HepG2 (cell line): ENCODE data around the gene CCNB1IP1. TPM values are rescaled to one million over a fixed set of nuclear protein-coding genes. Genes with fewer than 3 reads are reported as not detected.

Experiments used
- ATF5 ChIP-seq: sonication (generic); formaldehyde crosslinking; IDR thresholded peaks from 2 replicates; pipeline ENCODE4 v1.4.0; 2020; ENCODE audit warnings: mild to moderate bottlenecking, low read depth, missing genetic modification reagents
- CREM ChIP-seq, 2 experiments: sonication (generic) in 1 of 2; formaldehyde crosslinking in 1 of 2; IDR thresholded peaks; 2 replicates each; pipeline versions ENCODE4 v1.4.0 to v1.6.1; 2016 to 2020; ENCODE audit warnings: antibody characterized with exemption in 1 of 2, mild to moderate bottlenecking in 1 of 2, missing genetic modification reagents in 1 of 2
- E2F5 ChIP-seq: sonication (generic); formaldehyde crosslinking; conservative IDR thresholded peaks from 2 replicates; pipeline ENCODE4 v1.4.0; 2020; ENCODE audit warnings: missing genetic modification reagents
- JDP2 ChIP-seq: sonication (generic); formaldehyde crosslinking; IDR thresholded peaks from 2 replicates; pipeline ENCODE4 v1.8.1; 2022; ENCODE audit warnings: missing genetic modification reagents, borderline replicate concordance
- SNAI1 ChIP-seq: sonication (generic); formaldehyde crosslinking; IDR thresholded peaks from 2 replicates; pipeline ENCODE4 v1.5.0; 2020; ENCODE audit warnings: mild to moderate bottlenecking, missing genetic modification reagents, borderline replicate concordance
- ZFP90 ChIP-seq: sonication (generic); formaldehyde crosslinking; IDR thresholded peaks from 2 replicates; pipeline ENCODE4 v1.8.0; 2022; ENCODE audit warnings: missing genetic modification reagents, mild to moderate bottlenecking, inconsistent platforms, borderline replicate concordance
- ZHX1 ChIP-seq: sonication (generic); formaldehyde crosslinking; IDR thresholded peaks from 2 replicates; pipeline ENCODE4 v1.8.1; 2022; ENCODE audit warnings: low read depth, mild to moderate bottlenecking, missing genetic modification reagents
- ZMAT5 ChIP-seq: sonication (generic); formaldehyde crosslinking; IDR thresholded peaks from 2 replicates; pipeline ENCODE4 v1.5.0; 2020; ENCODE audit warnings: mild to moderate bottlenecking, low read depth, missing genetic modification reagents, borderline replicate concordance
- ZNF350 ChIP-seq: sonication (generic); formaldehyde crosslinking; IDR thresholded peaks from 2 replicates; pipeline ENCODE4 v1.4.0; 2020; ENCODE audit warnings: mild to moderate bottlenecking, low read depth, missing genetic modification reagents, borderline replicate concordance
- ZNF496 ChIP-seq: sonication (generic); formaldehyde crosslinking; IDR thresholded peaks from 2 replicates; pipeline ENCODE4 v1.8.1; 2023; ENCODE audit warnings: mild to moderate bottlenecking, moderate library complexity, missing genetic modification reagents; ENCODE audit not compliant: insufficient replicate concordance
- ZNF512B ChIP-seq: sonication (generic); formaldehyde crosslinking; IDR thresholded peaks from 2 replicates; pipeline ENCODE4 v1.5.1; 2020; ENCODE audit warnings: missing genetic modification reagents, mild to moderate bottlenecking, borderline replicate concordance
- ZNF670 ChIP-seq: sonication (generic); formaldehyde crosslinking; IDR thresholded peaks from 2 replicates; pipeline ENCODE4 v1.8.0; 2022; ENCODE audit warnings: mild to moderate bottlenecking, missing genetic modification reagents, borderline replicate concordance
- ZNF839 ChIP-seq: sonication (generic); formaldehyde crosslinking; IDR thresholded peaks from 2 replicates; pipeline ENCODE4 v1.4.0; 2020; ENCODE audit warnings: missing genetic modification reagents, mild to moderate bottlenecking, borderline replicate concordance
- polyA plus RNA-seq, 8 experiments: library from polyadenylated mRNA; depleted of rRNA in 3 of 8; stranded (reverse) in 7 of 8; unstranded in 1 of 8; fragments of >200 nt; fragmentation: Illumina TruSeq in 4 of 8; extraction: Trizol in 4 of 8; gene quantifications; 2 replicates each; pipeline versions ENCODE4 v1.2.1 to v1.2.3, GENCODE V29; 2011 to 2016; ENCODE audit warnings: low read depth in 4 of 8, missing spikeins in 1 of 8, mixed read lengths in 1 of 8; ENCODE audit not compliant: insufficient read depth in 1 of 8
- total RNA-seq, 5 experiments: library from RNA; depleted of rRNA; stranded (reverse); fragments of >200 nt; fragmentation: Illumina TruSeq; extraction: Trizol; gene quantifications; 2 replicates each; pipeline ENCODE4 v1.2.3, GENCODE V29; 2016; ENCODE audit warnings: low read depth in 1 of 5
- TF ChIP-seq, protein P1 (sequence below): sonication (generic); formaldehyde crosslinking; IDR thresholded peaks from 2 replicates; pipeline ENCODE4 v1.8.0; 2022; ENCODE audit warnings: missing genetic modification reagents, mild to moderate bottlenecking, borderline replicate concordance
- TF ChIP-seq, protein P2 (sequence below): sonication (generic); formaldehyde crosslinking; IDR thresholded peaks from 2 replicates; pipeline ENCODE4 v1.8.1; 2023; ENCODE audit warnings: mild to moderate bottlenecking, missing genetic modification reagents, borderline replicate concordance

CCNB1IP1 gene
- total and polyA plus RNA-seq, 2 of the 13 experiments (the other 11 are each of a cell fraction or from before 2014, with no cell fraction given), result 98.3 to 125 TPM

- TF ChIP-seq ZNF512B (CRISPR knock-in tag) (no peak), CREM (IDR thresholded peaks at IDR 0.05) (peak; percentile 96), CREM (CRISPR knock-in tag; IDR thresholded peaks at IDR 0.05) (peak; percentile 81), SNAI1 (CRISPR knock-in tag) (peak; percentile 59; the same call in 1 of the 2 replicates), ZHX1 (peak; percentile 98), ZFP90 (CRISPR knock-in tag) (peak; percentile 59), JDP2 (CRISPR knock-in tag) (no peak; the same call in 1 of the 2 replicates), ZNF670 (CRISPR knock-in tag) (peak; percentile 86; the same call in 1 of the 2 replicates), ZNF350 (CRISPR knock-in tag) (peak; percentile 98; the same call in 1 of the 2 replicates), ATF5 (peak; percentile 93; the same call in 1 of the 2 replicates), ZNF839 (CRISPR knock-in tag) (0 out of 2 replicates have a peak, but pooled peaks have one; percentile 46), ZNF496 (CRISPR knock-in tag) (no peak), ZMAT5 (no peak), E2F5 (CRISPR knock-in tag) (peak; percentile 95)
- TF ChIP-seq, protein P1, sequence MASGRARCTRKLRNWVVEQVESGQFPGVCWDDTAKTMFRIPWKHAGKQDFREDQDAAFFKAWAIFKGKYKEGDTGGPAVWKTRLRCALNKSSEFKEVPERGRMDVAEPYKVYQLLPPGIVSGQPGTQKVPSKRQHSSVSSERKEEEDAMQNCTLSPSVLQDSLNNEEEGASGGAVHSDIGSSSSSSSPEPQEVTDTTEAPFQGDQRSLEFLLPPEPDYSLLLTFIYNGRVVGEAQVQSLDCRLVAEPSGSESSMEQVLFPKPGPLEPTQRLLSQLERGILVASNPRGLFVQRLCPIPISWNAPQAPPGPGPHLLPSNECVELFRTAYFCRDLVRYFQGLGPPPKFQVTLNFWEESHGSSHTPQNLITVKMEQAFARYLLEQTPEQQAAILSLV, result peak; percentile 66; the same call in 1 of the 2 replicates
- TF ChIP-seq, protein P2, sequence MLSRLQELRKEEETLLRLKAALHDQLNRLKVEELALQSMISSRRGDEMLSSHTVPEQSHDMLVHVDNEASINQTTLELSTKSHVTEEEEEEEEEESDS (CRISPR knock-in tag), result peak; percentile 100
These were observed 10.2 kb upstream of the CCNB1IP1 start, which contains the start of gene PARP2 (continued) for GRCh38 chr14:20343092-20343861.
